SK-N-SH treated with all-trans-retinoic acid at 6 μM for 48 hours (cell line): Measurements from ENCODE around the gene CTBP2.

ENCODE experiments used
- ATAC-seq: fragments of 200-7000 bp; cut with Tn5 transposase; 3 replicates; pipeline ENCODE4 v1.9.1; 2020; ENCODE audit warnings: mild to moderate bottlenecking, moderate library complexity
- ARNTL ChIP-seq: fragments of 450-650 bp; formaldehyde crosslinking; IDR thresholded peaks from 2 replicates; pipeline ENCODE4 v1.5.0; 2020; ENCODE audit warnings: low read depth, mild to moderate bottlenecking, moderate library complexity, borderline replicate concordance
- CSDC2 ChIP-seq: fragments of 250-450 bp; sonication (Bioruptor Pico); IDR thresholded peaks from 2 replicates; pipeline ENCODE4 v1.5.0; 2020; ENCODE audit warnings: mild to moderate bottlenecking, moderate library complexity
- ESRRG ChIP-seq: fragments of 250-450 bp; sonication (Bioruptor Pico); IDR thresholded peaks from 2 replicates; pipeline ENCODE4 v1.6.1; 2021; ENCODE audit warnings: mild to moderate bottlenecking
- GLIS3 ChIP-seq: fragments of 250-450 bp; sonication (Bioruptor Pico); IDR thresholded peaks from 2 replicates; pipeline ENCODE4 v1.5.0; 2020; ENCODE audit warnings: mild to moderate bottlenecking, moderate library complexity
- ISL1 ChIP-seq: fragments of 250-450 bp; sonication (Bioruptor Pico); IDR thresholded peaks from 2 replicates; pipeline ENCODE4 v2.1.2; 2022; ENCODE audit warnings: mild to moderate bottlenecking, moderate library complexity
- PPARA ChIP-seq: fragments of 250-450 bp; sonication (Bioruptor Pico); IDR thresholded peaks from 2 replicates; pipeline ENCODE4 v1.5.0; 2020; ENCODE audit warnings: mild to moderate bottlenecking, borderline replicate concordance
- RARB ChIP-seq: fragments of 250-450 bp; sonication (Bioruptor Pico); IDR thresholded peaks from 2 replicates; pipeline ENCODE4 v1.8.0; 2021; ENCODE audit warnings: mild to moderate bottlenecking, moderate library complexity
- SNAI2 ChIP-seq: fragments of 250-450 bp; sonication (Bioruptor Pico); IDR thresholded peaks from 2 replicates; pipeline ENCODE4 v1.5.0; 2020; ENCODE audit warnings: mild to moderate bottlenecking, moderate library complexity
- TOX ChIP-seq: fragments of 250-450 bp; sonication (Bioruptor Pico); IDR thresholded peaks from 2 replicates; pipeline ENCODE4 v1.8.0; 2021; ENCODE audit warnings: mild to moderate bottlenecking, moderate library complexity, borderline replicate concordance
- ZC3H10 ChIP-seq: fragments of 250-450 bp; sonication (Bioruptor Pico); IDR thresholded peaks from 2 replicates; pipeline ENCODE4 v1.5.1; 2021; ENCODE audit warnings: mild to moderate bottlenecking, moderate library complexity
- ZFP3 ChIP-seq: fragments of 250-450 bp; sonication (Bioruptor Pico); IDR thresholded peaks from 2 replicates; pipeline ENCODE4 v1.5.0; 2020; ENCODE audit warnings: mild to moderate bottlenecking, moderate library complexity
- ZFP30 ChIP-seq: fragments of 450-650 bp; formaldehyde crosslinking; IDR thresholded peaks from 2 replicates; pipeline ENCODE4 v1.5.0; 2022; ENCODE audit warnings: mild to moderate bottlenecking, moderate library complexity
- ZNF565 ChIP-seq: fragments of 450-650 bp; formaldehyde crosslinking; conservative IDR thresholded peaks from 2 replicates; pipeline ENCODE4 v1.5.0; 2020; ENCODE audit warnings: low read depth, mild to moderate bottlenecking, moderate library complexity
- ZNF70 ChIP-seq: fragments of 450-650 bp; formaldehyde crosslinking; IDR thresholded peaks from 2 replicates; pipeline ENCODE4 v1.5.0; 2020; ENCODE audit warnings: mild to moderate bottlenecking, moderate library complexity
- ZNF8 ChIP-seq: fragments of 450-650 bp; formaldehyde crosslinking; IDR thresholded peaks from 2 replicates; pipeline ENCODE4 v1.5.0; 2020; ENCODE audit warnings: mild to moderate bottlenecking, moderate library complexity
- TF ChIP-seq, protein P1 (sequence below): fragments of 250-450 bp; sonication (Bioruptor Pico); IDR thresholded peaks from 2 replicates; pipeline ENCODE4 v1.5.1; 2021; ENCODE audit warnings: mild to moderate bottlenecking, moderate library complexity
- TF ChIP-seq, protein P2 (sequence below): fragments of 250-450 bp; sonication (Bioruptor Pico); IDR thresholded peaks from 2 replicates; pipeline ENCODE4 v1.5.0; 2020; ENCODE audit warnings: mild to moderate bottlenecking, moderate library complexity
- TF ChIP-seq, protein P3 (sequence below): fragments of 250-450 bp; sonication (Bioruptor Pico); IDR thresholded peaks from 2 replicates; pipeline ENCODE4 v1.8.0; 2020; ENCODE audit warnings: mild to moderate bottlenecking, moderate library complexity, borderline replicate concordance
- TF ChIP-seq, protein P4 (sequence below): fragments of 250-450 bp; sonication (Bioruptor Pico); IDR thresholded peaks from 2 replicates; pipeline ENCODE4 v1.8.0; 2021; ENCODE audit warnings: low read depth, mild to moderate bottlenecking, moderate library complexity, borderline replicate concordance

Gene CTBP2

DNA sequence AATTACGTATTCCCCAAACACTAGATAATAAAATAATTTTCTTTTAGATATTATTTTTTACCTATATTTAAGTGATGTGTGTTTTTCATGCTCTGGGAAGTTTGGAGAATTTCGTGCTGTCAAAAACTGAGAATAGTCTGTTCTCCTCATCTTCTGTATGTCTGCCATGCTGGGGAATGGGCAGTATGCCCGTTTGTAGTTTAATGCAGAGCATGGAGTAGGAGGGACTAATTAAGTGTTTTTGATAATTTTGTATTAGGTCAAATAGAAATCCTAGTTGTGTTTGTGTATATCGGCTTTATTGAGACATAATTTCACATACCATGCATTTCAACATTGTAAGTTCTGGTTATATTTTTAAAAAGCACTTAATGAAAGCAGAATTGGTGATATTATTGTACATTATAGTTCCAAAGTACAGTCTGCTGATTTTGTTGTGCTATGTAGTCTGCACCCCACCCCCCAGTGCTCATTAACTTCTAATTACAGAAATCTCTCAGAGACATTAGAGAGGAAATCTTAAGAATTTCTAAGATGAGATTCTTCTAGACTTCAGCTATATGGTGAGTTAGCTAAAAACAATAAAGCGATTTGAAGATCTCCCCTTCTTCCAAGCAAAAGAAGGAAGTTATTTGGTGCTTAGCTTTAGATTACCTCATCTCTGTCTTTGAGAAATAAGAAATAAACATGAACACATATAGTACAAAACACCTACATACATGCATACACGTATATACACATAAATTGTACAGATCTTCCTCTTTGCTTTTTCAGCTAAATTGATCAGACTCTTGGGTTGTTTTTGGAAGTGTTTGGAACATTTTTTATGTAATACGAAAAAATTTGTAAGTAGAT is 196.3 kb downstream of the CTBP2 start:
- ATAC-seq, result no peak
- TF ChIP-seq, protein P1, sequence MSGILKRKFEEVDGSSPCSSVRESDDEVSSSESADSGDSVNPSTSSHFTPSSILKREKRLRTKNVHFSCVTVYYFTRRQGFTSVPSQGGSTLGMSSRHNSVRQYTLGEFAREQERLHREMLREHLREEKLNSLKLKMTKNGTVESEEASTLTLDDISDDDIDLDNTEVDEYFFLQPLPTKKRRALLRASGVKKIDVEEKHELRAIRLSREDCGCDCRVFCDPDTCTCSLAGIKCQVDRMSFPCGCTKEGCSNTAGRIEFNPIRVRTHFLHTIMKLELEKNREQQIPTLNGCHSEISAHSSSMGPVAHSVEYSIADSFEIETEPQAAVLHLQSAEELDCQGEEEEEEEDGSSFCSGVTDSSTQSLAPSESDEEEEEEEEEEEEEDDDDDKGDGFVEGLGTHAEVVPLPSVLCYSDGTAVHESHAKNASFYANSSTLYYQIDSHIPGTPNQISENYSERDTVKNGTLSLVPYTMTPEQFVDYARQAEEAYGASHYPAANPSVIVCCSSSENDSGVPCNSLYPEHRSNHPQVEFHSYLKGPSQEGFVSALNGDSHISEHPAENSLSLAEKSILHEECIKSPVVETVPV (CRISPR knock-in tag), result no peak
- TF ChIP-seq PPARA (CRISPR knock-in tag) (no peak), ESRRG (CRISPR knock-in tag) (no peak), GLIS3 (CRISPR knock-in tag) (no peak), SNAI2 (CRISPR knock-in tag) (no peak), ZFP3 (no peak), ZNF8 (CRISPR knock-in tag) (no peak)
- TF ChIP-seq, protein P2, sequence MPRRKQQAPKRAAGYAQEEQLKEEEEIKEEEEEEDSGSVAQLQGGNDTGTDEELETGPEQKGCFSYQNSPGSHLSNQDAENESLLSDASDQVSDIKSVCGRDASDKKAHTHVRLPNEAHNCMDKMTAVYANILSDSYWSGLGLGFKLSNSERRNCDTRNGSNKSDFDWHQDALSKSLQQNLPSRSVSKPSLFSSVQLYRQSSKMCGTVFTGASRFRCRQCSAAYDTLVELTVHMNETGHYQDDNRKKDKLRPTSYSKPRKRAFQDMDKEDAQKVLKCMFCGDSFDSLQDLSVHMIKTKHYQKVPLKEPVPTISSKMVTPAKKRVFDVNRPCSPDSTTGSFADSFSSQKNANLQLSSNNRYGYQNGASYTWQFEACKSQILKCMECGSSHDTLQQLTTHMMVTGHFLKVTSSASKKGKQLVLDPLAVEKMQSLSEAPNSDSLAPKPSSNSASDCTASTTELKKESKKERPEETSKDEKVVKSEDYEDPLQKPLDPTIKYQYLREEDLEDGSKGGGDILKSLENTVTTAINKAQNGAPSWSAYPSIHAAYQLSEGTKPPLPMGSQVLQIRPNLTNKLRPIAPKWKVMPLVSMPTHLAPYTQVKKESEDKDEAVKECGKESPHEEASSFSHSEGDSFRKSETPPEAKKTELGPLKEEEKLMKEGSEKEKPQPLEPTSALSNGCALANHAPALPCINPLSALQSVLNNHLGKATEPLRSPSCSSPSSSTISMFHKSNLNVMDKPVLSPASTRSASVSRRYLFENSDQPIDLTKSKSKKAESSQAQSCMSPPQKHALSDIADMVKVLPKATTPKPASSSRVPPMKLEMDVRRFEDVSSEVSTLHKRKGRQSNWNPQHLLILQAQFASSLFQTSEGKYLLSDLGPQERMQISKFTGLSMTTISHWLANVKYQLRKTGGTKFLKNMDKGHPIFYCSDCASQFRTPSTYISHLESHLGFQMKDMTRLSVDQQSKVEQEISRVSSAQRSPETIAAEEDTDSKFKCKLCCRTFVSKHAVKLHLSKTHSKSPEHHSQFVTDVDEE (CRISPR knock-in tag), result no peak

DNA sequence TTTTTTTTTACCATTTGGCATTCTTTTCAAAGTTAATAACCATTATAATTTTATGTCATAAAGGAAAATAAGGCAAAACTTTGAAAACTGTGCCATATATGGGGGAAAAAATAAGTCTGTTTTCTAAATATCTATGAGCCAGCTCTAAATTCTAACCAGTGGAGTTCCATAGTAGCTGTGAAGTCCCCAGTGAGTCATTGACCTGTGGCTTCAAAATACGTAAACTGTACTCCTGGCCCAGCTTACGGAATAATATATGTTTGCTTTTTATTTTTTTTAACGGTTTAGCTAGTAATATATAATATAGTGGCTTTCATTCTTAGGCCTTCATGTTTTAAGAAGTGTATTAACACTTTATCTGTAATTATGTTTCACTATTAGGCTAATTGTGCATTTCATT is 197.9 kb downstream of the CTBP2 start:
- no peak for ATAC-seq
- TF ChIP-seq RARB (CRISPR knock-in tag) (no peak), TOX (CRISPR knock-in tag) (no peak), SNAI2 (CRISPR knock-in tag) (no peak), ZC3H10 (no peak), ZNF565 (CRISPR knock-in tag) (no peak), ESRRG (CRISPR knock-in tag) (no peak), ISL1 (CRISPR knock-in tag) (no peak), GLIS3 (CRISPR knock-in tag) (no peak), ZFP3 (no peak), ZFP30 (no peak), CSDC2 (no peak), ZNF70 (no peak), PPARA (CRISPR knock-in tag) (no peak), ARNTL (CRISPR knock-in tag) (no peak)
- TF ChIP-seq, protein P1 (CRISPR knock-in tag), result no peak
- TF ChIP-seq, protein P3, sequence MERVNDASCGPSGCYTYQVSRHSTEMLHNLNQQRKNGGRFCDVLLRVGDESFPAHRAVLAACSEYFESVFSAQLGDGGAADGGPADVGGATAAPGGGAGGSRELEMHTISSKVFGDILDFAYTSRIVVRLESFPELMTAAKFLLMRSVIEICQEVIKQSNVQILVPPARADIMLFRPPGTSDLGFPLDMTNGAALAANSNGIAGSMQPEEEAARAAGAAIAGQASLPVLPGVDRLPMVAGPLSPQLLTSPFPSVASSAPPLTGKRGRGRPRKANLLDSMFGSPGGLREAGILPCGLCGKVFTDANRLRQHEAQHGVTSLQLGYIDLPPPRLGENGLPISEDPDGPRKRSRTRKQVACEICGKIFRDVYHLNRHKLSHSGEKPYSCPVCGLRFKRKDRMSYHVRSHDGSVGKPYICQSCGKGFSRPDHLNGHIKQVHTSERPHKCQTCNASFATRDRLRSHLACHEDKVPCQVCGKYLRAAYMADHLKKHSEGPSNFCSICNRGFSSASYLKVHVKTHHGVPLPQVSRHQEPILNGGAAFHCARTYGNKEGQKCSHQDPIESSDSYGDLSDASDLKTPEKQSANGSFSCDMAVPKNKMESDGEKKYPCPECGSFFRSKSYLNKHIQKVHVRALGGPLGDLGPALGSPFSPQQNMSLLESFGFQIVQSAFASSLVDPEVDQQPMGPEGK (CRISPR knock-in tag), result no peak
- TF ChIP-seq, protein P2 (CRISPR knock-in tag), result no peak
- TF ChIP-seq, protein P4, sequence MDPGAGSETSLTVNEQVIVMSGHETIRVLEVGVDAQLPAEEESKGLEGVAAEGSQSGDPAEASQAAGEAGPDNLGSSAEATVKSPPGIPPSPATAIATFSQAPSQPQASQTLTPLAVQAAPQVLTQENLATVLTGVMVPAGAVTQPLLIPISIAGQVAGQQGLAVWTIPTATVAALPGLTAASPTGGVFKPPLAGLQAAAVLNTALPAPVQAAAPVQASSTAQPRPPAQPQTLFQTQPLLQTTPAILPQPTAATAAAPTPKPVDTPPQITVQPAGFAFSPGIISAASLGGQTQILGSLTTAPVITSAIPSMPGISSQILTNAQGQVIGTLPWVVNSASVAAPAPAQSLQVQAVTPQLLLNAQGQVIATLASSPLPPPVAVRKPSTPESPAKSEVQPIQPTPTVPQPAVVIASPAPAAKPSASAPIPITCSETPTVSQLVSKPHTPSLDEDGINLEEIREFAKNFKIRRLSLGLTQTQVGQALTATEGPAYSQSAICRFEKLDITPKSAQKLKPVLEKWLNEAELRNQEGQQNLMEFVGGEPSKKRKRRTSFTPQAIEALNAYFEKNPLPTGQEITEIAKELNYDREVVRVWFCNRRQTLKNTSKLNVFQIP (CRISPR knock-in tag), result no peak
